Thyroid gland (tissue), 4 donors: Measurements from ENCODE around the gene PCDH11Y.
"Not testable (repeated sequence)": the region's sequence is repeated elsewhere in the genome, so short reads cannot be mapped to it uniquely, and the experiment has no call there.

ENCODE experiments used
- POLR2A ChIP-seq, 2 donors: fragments of 450-650 bp; IDR thresholded peaks; one replicate each; pipeline ENCODE4 v1.6.1; 2017; ENCODE audit warnings: antibody characterized with exemption in 2 of 2, mild to moderate bottlenecking in 2 of 2, moderate library complexity in 1 of 2
- TF ChIP-seq, protein P1 (sequence below), 6 experiments: fragments of 200-600 bp in 3 of 6; fragments of 450-650 bp in 3 of 6; sonication (generic) in 3 of 6; IDR thresholded peaks; one replicate each; pipeline ENCODE4 v1.5.1; 2016 to 2019; ENCODE audit warnings: antibody characterized with exemption in 6 of 6, mild to moderate bottlenecking in 2 of 6, inconsistent platforms in 1 of 6, moderate library complexity in 1 of 6

DNA sequence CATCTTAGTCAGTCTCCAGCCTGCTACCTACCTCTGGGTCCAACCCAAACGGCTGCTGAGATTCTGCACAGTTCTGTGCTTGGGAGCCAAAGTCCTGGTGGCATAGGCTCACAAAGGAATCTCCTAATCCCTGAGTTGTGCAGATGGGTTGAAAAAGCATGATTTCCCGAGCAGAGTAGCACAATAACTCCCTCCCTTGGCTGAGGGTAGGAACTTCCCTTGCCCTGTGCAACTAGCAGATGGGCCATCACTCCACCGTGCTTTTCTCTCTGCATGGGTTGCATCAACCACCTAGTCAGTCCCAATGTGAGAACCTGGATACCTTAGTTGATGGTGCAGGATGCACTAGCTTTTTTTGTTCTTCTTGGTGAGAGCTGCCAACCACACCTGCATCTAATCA is 82.9 kb downstream of the PCDH11Y start:
- TF ChIP-seq, protein P1, sequence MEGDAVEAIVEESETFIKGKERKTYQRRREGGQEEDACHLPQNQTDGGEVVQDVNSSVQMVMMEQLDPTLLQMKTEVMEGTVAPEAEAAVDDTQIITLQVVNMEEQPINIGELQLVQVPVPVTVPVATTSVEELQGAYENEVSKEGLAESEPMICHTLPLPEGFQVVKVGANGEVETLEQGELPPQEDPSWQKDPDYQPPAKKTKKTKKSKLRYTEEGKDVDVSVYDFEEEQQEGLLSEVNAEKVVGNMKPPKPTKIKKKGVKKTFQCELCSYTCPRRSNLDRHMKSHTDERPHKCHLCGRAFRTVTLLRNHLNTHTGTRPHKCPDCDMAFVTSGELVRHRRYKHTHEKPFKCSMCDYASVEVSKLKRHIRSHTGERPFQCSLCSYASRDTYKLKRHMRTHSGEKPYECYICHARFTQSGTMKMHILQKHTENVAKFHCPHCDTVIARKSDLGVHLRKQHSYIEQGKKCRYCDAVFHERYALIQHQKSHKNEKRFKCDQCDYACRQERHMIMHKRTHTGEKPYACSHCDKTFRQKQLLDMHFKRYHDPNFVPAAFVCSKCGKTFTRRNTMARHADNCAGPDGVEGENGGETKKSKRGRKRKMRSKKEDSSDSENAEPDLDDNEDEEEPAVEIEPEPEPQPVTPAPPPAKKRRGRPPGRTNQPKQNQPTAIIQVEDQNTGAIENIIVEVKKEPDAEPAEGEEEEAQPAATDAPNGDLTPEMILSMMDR (IDR thresholded peaks at IDR 0.05), result not testable (repeated sequence)
- TF ChIP-seq POLR2A (IDR thresholded peaks at IDR 0.05), result not testable (repeated sequence)
